Type B pancreatic cell (in vitro differentiated cells): ENCODE data around the gene SPECC1L. TPM values are rescaled to one million over a fixed set of nuclear protein-coding genes. Genes with fewer than 3 reads are reported as not detected.
A peak's percentile ranks its signal among the peaks of the same experiment; 100 is the strongest.
"Not testable (repeated sequence)": the region's sequence is repeated elsewhere in the genome, so short reads cannot be mapped to it uniquely, and the experiment has no call there.

Source experiments
- DNase-seq: peaks from one replicate; pipeline ENCODE4 v3.0.0; 2021; ENCODE audit warnings: mixed read lengths; ENCODE audit not compliant: unreplicated experiment; ENCODE audit errors: extremely low spot score
- H3K27ac Mint-ChIP-seq: 2 replicates; pipeline ENCODE4 v1.8.0; 2021; ENCODE audit warnings: mild to moderate bottlenecking, mixed read lengths
- H3K27me3 Mint-ChIP-seq: 2 replicates; pipeline ENCODE4 v1.8.0; 2021; ENCODE audit warnings: mixed read lengths
- H3K36me3 Mint-ChIP-seq: 2 replicates; pipeline ENCODE4 v1.8.0; 2021; ENCODE audit warnings: mixed read lengths
- H3K4me1 Mint-ChIP-seq: one replicate; pipeline ENCODE4 v1.8.0; 2021; ENCODE audit warnings: mixed read lengths; ENCODE audit not compliant: unreplicated experiment
- H3K4me3 Mint-ChIP-seq: 2 replicates; pipeline ENCODE4 v1.8.0; 2021; ENCODE audit warnings: mild to moderate bottlenecking, mixed read lengths
- H3K9me3 Mint-ChIP-seq: 2 replicates; pipeline ENCODE4 v1.8.0; 2021; ENCODE audit warnings: mixed read lengths
- total RNA-seq: library from RNA; stranded (reverse); gene quantifications from 2 replicates; pipeline ENCODE4 v1.2.1, GENCODE V29; 2021; ENCODE audit warnings: low replicate concordance
- TF ChIP-seq, protein P1 (sequence below): fragments of 200-600 bp; sonication (generic); conservative IDR thresholded peaks from 2 replicates; pipeline ENCODE4 v1.5.0; 2021; ENCODE audit warnings: antibody characterized with exemption, mild to moderate bottlenecking

SPECC1L gene
- total RNA-seq, 1 donor from 2014 or later, result 89.0 TPM

DNA sequence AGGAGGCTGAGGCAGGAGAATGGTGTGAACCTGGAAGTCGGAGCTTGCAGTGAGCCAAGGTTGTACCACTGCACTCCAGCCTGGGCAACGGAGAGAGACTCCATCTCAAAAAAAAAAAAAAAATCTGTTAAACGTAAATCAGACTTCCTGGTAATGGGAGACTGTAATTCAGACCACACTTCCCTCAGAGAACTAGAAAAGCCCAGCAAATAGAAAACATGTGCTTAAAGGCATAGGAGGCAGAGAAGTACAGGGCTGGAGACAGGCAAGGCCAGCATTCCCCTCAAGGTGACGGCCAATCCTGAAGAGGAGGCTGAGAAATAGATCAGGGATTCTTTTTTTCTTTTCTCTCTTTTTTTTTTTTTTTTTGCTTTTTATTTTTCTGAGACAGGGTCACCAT, 34.0 kb upstream of the SPECC1L start:
- TF ChIP-seq, protein P1, sequence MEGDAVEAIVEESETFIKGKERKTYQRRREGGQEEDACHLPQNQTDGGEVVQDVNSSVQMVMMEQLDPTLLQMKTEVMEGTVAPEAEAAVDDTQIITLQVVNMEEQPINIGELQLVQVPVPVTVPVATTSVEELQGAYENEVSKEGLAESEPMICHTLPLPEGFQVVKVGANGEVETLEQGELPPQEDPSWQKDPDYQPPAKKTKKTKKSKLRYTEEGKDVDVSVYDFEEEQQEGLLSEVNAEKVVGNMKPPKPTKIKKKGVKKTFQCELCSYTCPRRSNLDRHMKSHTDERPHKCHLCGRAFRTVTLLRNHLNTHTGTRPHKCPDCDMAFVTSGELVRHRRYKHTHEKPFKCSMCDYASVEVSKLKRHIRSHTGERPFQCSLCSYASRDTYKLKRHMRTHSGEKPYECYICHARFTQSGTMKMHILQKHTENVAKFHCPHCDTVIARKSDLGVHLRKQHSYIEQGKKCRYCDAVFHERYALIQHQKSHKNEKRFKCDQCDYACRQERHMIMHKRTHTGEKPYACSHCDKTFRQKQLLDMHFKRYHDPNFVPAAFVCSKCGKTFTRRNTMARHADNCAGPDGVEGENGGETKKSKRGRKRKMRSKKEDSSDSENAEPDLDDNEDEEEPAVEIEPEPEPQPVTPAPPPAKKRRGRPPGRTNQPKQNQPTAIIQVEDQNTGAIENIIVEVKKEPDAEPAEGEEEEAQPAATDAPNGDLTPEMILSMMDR, result no peak
- Mint-ChIP-seq H3K27me3 (no peaks in the 10 kb centered on the region), H3K27ac (no peak overlapping the region), H3K4me1 (peaks cover 4% of the 10 kb centered on the region), H3K4me3 (no peak overlapping the region), H3K36me3 (no peaks in the 10 kb centered on the region), H3K9me3 (no peaks in the 10 kb centered on the region)
- no peak for DNase-seq

DNA sequence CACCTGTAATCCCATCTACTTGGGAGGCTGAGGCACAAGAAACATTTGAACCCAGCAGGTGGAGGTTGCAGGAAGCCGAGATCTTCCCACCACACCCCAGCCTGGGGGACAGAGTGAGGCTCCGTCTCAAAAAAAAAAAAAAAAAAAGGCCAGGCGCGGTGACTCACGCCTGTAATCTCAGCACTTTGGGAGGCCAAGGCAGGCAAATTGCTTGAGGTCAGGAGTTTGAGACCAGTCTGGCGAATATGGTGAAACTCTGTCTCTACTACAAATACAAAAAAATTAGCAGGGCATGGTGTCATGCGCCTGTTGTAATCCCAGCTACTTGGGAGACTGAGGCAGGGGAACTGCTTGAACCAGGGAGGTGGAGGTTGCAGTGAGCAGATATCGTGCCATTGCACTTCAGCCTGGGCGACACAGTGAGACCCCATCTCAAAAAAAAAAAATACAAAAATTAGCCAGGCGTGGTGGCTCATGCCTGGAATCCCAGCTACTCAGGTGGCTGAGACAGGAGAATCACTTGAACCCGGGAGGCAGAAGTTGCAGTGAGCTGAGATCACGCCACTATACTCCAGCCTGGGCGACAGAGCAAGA, 32.4 kb upstream of the SPECC1L start:
- not testable (repeated sequence) for H3K36me3 Mint-ChIP-seq, H3K27ac Mint-ChIP-seq, H3K27me3 Mint-ChIP-seq, H3K4me1 Mint-ChIP-seq, H3K9me3 Mint-ChIP-seq, H3K4me3 Mint-ChIP-seq, DNase-seq

DNA sequence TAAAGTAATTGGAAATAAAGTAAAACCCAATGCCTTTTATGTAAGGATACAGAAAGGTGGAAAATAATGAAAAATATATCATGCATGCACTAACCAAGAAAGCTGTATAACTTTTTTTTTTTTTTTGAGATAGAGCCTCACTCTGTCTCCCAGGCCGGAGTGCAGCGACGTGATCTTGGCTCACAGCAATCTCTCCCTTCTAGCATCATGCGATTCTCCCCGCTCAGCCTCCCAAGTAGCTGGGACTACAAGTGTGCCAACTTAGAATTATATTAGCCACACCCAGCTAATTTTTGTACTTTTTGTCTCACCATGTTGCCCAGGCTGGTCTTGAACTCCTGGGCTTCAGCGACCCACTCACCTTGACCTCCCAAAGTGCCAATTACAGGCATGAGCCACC, 30.2 kb upstream of the SPECC1L start:
- no peak for DNase-seq
- Mint-ChIP-seq H3K4me3 (no peak overlapping the region), H3K27ac (no peak overlapping the region), H3K27me3 (no peaks in the 10 kb centered on the region), H3K4me1 (peaks cover 12% of the 10 kb centered on the region), H3K9me3 (no peaks in the 10 kb centered on the region), H3K36me3 (no peaks in the 10 kb centered on the region)
- TF ChIP-seq, protein P1, result no peak

DNA sequence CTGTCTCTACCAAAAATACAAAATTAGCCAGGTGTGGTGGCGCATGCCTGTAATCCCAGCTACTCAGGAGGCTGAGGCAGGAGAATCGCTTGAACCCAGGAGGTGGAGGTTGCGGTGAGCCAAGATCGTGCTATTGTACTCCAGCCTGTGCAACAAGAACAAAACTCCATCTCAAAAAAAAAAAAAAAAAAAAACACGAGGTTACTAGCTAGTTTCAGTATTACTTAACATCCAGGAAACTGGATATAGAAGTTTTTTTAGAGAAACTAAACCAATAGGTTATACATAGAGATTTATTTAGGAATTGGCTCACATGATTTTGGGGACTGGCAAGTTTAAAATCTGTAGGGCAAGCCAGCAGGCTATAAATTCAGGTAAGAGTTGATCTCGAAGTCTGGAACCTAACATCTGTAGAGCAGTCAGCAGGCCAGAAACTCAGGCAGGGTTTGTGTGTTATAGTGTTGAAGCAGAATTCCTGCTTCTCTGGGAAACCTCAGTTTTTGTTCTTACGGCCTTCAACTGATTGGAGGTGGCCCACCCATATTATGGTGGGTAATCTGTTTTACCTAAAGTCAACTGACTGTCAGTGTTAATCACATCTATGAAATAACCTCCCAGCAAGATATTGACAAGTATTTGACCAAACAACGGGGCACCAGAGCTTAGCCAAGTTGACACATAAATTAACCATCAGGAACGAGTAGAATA, 29.5 kb upstream of the SPECC1L start:
- H3K27ac Mint-ChIP-seq, DNase-seq, H3K4me3 Mint-ChIP-seq, H3K27me3 Mint-ChIP-seq, H3K9me3 Mint-ChIP-seq, H3K36me3 Mint-ChIP-seq: not testable (repeated sequence)
- H3K4me1 Mint-ChIP-seq, result peaks cover 12% of the 10 kb centered on the region

DNA sequence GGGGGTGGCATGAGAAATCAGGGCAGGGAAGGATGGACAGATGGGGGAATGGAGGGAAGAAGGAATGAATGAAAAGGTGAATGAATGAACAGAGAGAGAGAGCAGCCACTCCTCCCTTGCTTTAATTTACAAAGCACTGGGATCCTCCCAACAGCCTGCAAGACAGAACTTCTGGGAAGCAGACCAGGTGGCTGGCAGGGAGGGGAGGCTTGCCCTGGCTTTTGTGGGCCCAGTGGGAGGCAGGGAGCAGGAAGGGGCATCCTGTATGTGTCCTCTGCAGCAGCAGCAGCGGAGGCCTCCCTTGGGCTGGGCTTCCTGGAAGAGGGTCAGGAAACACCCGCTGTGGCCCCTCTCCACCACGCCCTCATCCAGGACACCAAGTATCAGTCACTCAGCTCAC, 27.2 kb upstream of the SPECC1L start:
- not testable (repeated sequence) for H3K4me1 Mint-ChIP-seq, H3K4me3 Mint-ChIP-seq, H3K27me3 Mint-ChIP-seq, DNase-seq, H3K9me3 Mint-ChIP-seq, H3K27ac Mint-ChIP-seq, H3K36me3 Mint-ChIP-seq

DNA sequence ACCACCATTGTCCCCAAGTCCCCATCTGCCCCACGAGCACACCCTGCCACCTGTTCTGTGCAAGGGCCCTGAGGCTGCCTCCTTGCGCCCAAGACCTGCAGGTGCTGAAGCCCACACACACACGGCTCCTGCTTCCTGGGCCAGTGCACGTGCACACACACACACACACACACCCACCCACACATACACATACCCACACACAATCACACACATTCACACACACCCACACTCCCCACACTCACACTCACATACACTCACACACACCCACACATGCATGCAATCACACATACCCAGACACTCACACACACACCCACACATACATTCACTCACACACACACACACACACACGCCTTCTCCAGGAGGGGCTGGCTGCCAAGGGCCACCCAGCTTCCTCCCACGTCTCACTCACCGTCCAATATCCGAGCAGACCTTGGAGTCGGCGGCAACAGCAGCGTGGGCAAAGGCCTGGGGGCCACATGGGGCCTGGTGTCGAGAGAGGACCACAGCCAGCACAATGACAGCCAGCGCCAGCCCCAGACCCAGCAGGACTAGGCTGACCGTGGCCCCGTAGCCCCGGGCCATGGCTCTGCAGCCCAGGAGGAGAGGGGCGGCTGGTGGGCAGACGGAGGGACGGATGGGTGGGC, 26.4 kb upstream of the SPECC1L start:
- TF ChIP-seq, protein P1, result no peak
- no peaks in the 10 kb centered on the region for H3K36me3 Mint-ChIP-seq
- H3K27ac Mint-ChIP-seq, result no peak overlapping the region
- H3K4me1 Mint-ChIP-seq, result peaks cover 9% of the 10 kb centered on the region
- no peak for DNase-seq
- no peaks in the 10 kb centered on the region for H3K27me3 Mint-ChIP-seq
- peak overlapping the region; percentile 57 for H3K4me3 Mint-ChIP-seq
- H3K9me3 Mint-ChIP-seq, result no peaks in the 10 kb centered on the region

DNA sequence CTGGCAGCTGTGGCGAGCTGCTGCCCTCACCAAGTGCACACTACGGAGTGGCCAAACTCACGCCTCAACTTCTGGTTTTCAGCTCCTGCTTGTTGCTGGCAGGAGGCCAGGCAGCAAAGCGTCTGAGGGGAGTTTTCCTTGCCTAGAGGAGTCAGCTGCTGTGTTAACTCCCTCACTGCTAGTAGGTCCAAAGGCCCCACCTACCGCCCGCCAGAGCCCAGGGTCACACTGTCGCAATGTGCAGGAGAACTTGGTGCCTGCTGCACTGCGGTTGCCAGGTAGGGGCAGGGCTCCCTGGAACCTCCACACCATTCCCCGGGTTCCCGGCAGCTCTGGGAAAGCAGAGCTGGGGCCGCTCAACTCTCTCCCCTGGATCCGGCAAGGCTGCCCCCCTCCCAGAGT, 25.6 kb upstream of the SPECC1L start, which contains the start of gene GGT5:
Gene GGT5 (minus strand): TSS at position 53 of the 402 bp plus-strand sequence. CDS start 357 bp downstream, outside the sequence.
- peak within 1 kb of the TSS; percentile 57 for H3K4me3 Mint-ChIP-seq
- H3K27ac Mint-ChIP-seq, H3K9me3 Mint-ChIP-seq, H3K36me3 Mint-ChIP-seq, H3K27me3 Mint-ChIP-seq, H3K4me1 Mint-ChIP-seq, DNase-seq: not testable (repeated sequence)

DNA sequence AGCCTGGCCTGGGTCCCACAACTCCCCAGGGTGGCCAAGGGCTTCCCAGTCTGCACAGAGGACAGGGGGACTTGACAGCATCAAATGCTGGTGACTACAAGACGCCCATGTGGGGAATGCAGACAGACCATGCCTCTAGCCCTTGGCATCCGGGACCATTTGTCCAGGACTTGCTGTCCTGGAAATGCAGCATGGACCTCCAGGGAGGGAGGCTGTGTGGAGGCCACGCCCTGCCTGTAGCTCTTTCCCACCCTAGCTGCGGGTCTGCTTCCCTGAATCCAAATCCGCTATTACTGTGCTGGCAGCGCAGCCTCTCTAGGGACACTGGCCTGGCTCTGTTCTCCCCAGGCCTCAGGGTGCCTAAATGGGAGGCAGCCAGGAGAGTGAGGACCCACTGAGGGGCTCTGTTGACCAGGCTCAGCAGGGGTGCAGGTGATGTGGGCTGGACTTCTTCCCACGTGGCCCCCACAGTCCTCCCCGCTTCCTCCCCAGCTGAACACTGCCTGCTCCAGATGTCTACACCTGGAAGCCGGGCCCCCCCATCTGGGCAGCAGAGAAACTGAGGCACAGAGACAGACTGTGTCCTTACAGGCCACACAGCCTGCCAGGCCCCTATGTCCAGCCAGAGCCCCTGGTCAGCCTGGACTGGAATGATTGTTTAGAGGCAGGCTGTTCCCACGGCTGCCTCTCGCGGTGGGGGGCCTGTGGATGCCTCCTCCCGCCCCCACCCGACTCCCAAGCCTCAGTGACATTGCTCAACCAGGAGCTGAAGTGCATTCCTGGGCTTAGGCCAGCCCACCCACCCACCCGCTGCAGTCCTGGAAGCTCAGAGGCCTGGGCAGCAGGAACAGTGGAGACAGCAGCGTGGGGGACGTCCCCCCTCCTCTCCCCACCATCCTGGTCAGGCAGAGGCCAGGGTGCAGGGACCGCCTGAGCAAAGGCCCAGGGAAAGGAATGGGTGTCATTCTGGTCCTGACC, 24.8 kb upstream of the SPECC1L start:
- not testable (repeated sequence) for H3K4me1 Mint-ChIP-seq, H3K27ac Mint-ChIP-seq, H3K36me3 Mint-ChIP-seq, H3K9me3 Mint-ChIP-seq, H3K4me3 Mint-ChIP-seq, H3K27me3 Mint-ChIP-seq, DNase-seq
